Measurements from ENCODE around the gene ITGA2.

DNA sequence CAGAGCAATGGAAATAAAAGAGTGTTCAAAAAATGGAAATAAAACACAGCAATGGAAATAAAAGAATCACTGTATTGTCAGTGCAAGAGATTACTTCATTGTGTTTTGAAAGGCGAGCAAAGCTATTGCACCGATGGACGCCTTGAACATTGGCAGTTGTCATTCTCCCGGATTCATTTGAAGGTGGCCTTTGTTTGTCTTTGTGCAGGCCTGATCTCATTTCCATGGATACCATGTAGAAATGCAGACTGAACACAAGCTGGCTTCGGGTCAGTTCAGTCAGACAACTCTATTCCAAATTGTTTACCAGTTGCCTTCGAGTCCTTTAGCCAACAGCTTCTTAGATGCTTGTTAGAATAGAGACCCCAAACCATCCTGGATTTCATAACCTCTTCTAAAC is 8.3 kb downstream of the ITGA2 start:
- TF ChIP-seq POLR2AphosphoS5 (IDR thresholded peaks at IDR 0.05; ENCODE audit: low read depth, low read length) (no peak), SIN3A (IDR thresholded peaks at IDR 0.05; ENCODE audit: borderline replicate concordance, insufficient read depth, low read length) (no peak)
- TF ChIP-seq, protein P1, sequence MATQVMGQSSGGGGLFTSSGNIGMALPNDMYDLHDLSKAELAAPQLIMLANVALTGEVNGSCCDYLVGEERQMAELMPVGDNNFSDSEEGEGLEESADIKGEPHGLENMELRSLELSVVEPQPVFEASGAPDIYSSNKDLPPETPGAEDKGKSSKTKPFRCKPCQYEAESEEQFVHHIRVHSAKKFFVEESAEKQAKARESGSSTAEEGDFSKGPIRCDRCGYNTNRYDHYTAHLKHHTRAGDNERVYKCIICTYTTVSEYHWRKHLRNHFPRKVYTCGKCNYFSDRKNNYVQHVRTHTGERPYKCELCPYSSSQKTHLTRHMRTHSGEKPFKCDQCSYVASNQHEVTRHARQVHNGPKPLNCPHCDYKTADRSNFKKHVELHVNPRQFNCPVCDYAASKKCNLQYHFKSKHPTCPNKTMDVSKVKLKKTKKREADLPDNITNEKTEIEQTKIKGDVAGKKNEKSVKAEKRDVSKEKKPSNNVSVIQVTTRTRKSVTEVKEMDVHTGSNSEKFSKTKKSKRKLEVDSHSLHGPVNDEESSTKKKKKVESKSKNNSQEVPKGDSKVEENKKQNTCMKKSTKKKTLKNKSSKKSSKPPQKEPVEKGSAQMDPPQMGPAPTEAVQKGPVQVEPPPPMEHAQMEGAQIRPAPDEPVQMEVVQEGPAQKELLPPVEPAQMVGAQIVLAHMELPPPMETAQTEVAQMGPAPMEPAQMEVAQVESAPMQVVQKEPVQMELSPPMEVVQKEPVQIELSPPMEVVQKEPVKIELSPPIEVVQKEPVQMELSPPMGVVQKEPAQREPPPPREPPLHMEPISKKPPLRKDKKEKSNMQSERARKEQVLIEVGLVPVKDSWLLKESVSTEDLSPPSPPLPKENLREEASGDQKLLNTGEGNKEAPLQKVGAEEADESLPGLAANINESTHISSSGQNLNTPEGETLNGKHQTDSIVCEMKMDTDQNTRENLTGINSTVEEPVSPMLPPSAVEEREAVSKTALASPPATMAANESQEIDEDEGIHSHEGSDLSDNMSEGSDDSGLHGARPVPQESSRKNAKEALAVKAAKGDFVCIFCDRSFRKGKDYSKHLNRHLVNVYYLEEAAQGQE (IDR thresholded peaks at IDR 0.05; ENCODE audit: insufficient read depth in 1 of 2, low read depth in 2 of 2, low read length in 2 of 2) = no peak

Data from PFSK-1 (cell line).